Upper lobe of right lung (tissue), 1 donor: ENCODE results near the gene LGR6. TPM values are rescaled to one million over a fixed set of nuclear protein-coding genes. Genes with fewer than 3 reads are reported as not detected.

Experiments
- ATAC-seq: fragments of 200-7000 bp; cut with Tn5 transposase; one replicate; pipeline ENCODE4 v1.9.1; 2020; ENCODE audit warnings: mild to moderate bottlenecking, moderate library complexity
- DNase-seq: peaks from one replicate; pipeline ENCODE4 v3.0.0-alpha.2; 2020
- H3K27ac ChIP-seq: fragments of 200-600 bp; one replicate; pipeline ENCODE4 v1.8.0; 2022
- H3K27me3 ChIP-seq: fragments of 200-600 bp; one replicate; pipeline ENCODE4 v1.8.0; 2022; ENCODE audit warnings: mild to moderate bottlenecking
- H3K36me3 ChIP-seq: fragments of 200-600 bp; one replicate; pipeline ENCODE4 v1.8.0; 2022
- H3K4me1 ChIP-seq: fragments of 200-600 bp; one replicate; pipeline ENCODE4 v1.8.0; 2022
- H3K4me3 ChIP-seq: fragments of 200-600 bp; one replicate; pipeline ENCODE4 v1.8.0; 2022; ENCODE audit warnings: mild to moderate bottlenecking
- H3K9me3 ChIP-seq: fragments of 200-600 bp; one replicate; pipeline ENCODE4 v1.8.0; 2022
- intact Hi-C: fragments of 100-400 bp; cut with DNase I; formaldehyde crosslinking; loops from one replicate; pipeline ENCODE4 v1.11.0; 2022
- total RNA-seq: library from RNA; stranded (reverse); fragmentation: NEBNext Ultra II Directional; extraction: Animal tissue kit (Norgen Biotek cat#: 25700); gene quantifications from one replicate; pipeline ENCODE4 v1.2.1, GENCODE V29; 2021
- TF ChIP-seq, protein P1 (sequence below): fragments of 200-600 bp; IDR thresholded peaks from one replicate; pipeline ENCODE4 v1.8.0; 2022; ENCODE audit warnings: antibody characterized with exemption
- donor health status: DM: no; HTN: yes; CAD: no; lungs with severe emphysema.

Gene LGR6
- total RNA-seq, 1 donor from 2014 or later, result 1.8 TPM

DNA sequence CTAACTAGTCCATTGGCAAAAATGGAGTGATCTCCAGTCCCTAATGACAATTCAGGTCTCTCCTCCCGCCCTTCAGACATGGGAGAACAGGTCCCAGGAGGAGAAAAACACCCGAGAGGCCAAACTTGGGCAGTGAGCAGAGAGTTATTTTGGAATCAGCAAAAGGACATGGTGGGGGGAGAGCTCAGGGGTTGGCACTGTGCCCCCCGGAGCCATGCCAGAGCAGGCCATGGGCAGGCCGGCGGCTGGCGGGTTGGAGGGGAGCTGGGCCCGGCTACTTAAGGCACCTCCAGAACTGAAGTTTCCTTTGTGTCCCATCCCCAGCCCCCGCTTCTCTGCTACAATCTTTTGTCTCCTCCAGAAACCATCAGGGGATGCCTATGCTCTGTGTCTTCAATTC, 7.1 kb downstream of the LGR6 start:
- H3K4me1 ChIP-seq, result no peaks in the 10 kb centered on the region
- no peak for ATAC-seq
- no peaks in the 10 kb centered on the region for H3K9me3 ChIP-seq
- no peak for DNase-seq
- H3K27ac ChIP-seq, result no peak overlapping the region
- no peak overlapping the region for H3K4me3 ChIP-seq
- intact Hi-C loops, result no loop called here
- no peaks in the 10 kb centered on the region for H3K36me3 ChIP-seq
- TF ChIP-seq, protein P1, sequence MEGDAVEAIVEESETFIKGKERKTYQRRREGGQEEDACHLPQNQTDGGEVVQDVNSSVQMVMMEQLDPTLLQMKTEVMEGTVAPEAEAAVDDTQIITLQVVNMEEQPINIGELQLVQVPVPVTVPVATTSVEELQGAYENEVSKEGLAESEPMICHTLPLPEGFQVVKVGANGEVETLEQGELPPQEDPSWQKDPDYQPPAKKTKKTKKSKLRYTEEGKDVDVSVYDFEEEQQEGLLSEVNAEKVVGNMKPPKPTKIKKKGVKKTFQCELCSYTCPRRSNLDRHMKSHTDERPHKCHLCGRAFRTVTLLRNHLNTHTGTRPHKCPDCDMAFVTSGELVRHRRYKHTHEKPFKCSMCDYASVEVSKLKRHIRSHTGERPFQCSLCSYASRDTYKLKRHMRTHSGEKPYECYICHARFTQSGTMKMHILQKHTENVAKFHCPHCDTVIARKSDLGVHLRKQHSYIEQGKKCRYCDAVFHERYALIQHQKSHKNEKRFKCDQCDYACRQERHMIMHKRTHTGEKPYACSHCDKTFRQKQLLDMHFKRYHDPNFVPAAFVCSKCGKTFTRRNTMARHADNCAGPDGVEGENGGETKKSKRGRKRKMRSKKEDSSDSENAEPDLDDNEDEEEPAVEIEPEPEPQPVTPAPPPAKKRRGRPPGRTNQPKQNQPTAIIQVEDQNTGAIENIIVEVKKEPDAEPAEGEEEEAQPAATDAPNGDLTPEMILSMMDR, result no peak
- no peaks in the 10 kb centered on the region for H3K27me3 ChIP-seq

DNA sequence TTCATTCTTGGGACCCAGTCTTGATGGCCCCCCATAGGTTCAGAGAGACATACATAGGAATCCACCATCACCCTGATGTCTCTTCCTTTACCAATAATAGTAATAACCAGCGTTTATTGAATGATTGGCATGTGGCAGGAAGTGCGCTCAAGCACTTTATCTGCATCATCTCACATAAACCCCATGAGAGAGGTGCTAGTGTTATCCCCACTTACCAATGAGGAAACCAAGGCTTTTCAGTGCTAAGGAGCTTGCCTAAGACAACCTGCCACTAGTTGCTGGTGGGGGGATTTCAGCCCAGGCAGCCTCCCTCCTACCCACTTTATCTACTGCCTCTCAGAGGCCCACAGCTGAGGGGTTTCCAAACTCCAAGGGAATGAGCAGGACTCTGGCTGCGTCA, 7.7 kb downstream of the LGR6 start:
- intact Hi-C loops, result no loop called here
- TF ChIP-seq, protein P1, result no peak
- H3K9me3 ChIP-seq, result no peaks in the 10 kb centered on the region
- DNase-seq (no peak), ATAC-seq (no peak)
- no peaks in the 10 kb centered on the region for H3K4me1 ChIP-seq
- H3K4me3 ChIP-seq, result no peak overlapping the region
- H3K36me3 ChIP-seq, result no peaks in the 10 kb centered on the region
- no peak overlapping the region for H3K27ac ChIP-seq
- no peaks in the 10 kb centered on the region for H3K27me3 ChIP-seq

DNA sequence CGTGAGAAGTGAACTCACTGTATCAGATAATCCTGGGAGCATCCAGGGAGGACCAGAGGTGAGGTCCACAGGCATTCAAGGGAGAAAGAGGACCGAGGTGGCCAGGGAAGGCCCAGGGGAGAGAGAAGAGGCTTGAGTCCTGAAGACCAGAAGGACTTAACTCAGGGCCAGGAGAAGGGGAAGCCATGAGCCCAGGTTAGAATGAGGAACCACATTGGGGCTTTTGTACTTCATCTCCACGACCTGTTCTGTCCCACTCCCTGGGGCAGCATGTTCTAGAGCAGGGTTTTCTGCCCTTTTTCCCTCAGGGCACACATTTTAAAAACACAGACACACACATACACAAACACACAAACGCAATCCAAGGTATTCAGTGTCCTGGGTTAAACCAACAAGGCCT, 8.4 kb downstream of the LGR6 start:
- Histone ChIP-seq H3K27ac (no peak overlapping the region), H3K4me3 (no peak overlapping the region), H3K27me3 (no peaks in the 10 kb centered on the region), H3K4me1 (no peaks in the 10 kb centered on the region), H3K36me3 (no peaks in the 10 kb centered on the region), H3K9me3 (no peaks in the 10 kb centered on the region)
- intact Hi-C loops, result no loop called here
- no peak for DNase-seq
- no peak for ATAC-seq
- TF ChIP-seq, protein P1, result no peak

DNA sequence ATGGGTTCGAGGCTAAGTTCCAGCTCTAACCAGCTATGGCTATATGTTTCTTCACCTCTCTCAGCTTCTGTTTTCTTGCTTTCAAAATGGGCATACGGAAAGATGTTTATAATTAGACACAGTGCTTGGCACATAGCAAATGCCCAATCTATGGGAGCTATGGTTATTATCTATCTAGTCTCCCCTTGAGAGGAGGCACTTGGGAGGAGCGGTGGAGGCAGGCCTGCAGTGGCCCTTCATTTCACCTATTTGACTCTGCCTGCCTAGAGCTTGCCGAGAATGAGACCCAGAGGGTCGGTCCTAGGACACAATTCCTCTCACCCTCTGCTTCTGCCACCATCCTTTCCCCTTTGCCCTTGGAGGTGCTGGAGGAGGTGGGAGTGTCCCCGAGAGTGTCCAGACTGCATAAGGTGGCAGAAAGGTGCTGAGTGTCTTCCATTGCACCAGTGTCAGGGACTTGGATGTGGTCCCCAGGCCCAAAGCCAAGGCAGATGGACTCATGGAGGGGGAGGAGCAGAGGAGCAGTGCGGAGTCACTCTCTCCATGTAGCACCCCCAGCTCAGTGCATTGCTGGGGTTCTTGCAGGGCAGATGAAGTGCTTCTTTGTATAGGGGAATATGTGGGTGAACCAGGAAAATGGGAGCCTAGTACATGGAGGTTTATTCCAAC, 9.0 kb downstream of the LGR6 start:
- no peaks in the 10 kb centered on the region for H3K27me3 ChIP-seq
- no peak overlapping the region for H3K27ac ChIP-seq
- DNase-seq (no peak), ATAC-seq (no peak)
- TF ChIP-seq, protein P1, result no peak
- H3K9me3 ChIP-seq, result no peaks in the 10 kb centered on the region
- intact Hi-C loops, result no loop called here
- no peak overlapping the region for H3K4me3 ChIP-seq
- H3K4me1 ChIP-seq, result no peaks in the 10 kb centered on the region
- no peaks in the 10 kb centered on the region for H3K36me3 ChIP-seq

DNA sequence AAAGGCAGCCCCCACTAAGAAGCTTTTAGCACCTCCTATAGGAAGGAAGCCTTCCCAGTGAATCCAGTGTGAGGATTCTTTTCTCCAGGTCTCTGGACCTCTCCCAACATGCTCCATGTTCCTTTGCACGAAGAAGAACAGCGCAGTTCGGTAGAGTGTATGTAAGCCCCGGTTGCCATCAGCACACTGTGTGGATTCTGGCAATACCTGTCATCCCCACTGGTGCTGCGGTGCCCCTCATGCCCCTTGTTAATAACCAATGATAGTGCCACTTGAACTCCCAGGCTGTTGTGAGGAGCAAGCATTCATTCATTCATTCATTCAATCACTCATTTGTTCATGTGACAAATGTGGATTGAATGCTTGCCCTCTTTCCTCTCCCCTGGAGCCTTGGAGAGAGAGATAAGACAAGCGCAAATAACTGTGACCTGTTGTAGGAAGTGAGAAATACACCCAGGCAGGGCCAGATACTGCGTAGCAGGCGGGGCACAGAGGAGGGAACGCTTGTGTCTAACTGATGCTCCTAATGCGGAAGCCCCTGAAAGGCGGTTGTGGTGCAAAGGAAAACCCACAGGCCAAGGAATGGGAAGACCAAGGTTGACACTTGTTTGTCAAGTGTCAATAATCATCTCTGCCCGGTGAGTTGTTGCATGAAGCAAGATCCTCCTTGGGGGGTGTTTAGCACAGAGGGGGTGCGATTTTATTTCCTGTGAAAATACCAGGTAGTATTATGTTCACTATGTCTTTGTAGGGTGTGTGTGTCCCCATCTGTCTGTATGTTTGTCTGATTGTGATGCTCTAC, 9.8 kb downstream of the LGR6 start:
- no peak overlapping the region for H3K4me3 ChIP-seq
- DNase-seq (no peak), ATAC-seq (no peak)
- TF ChIP-seq, protein P1, result no peak
- H3K4me1 ChIP-seq, result no peaks in the 10 kb centered on the region
- no peak overlapping the region for H3K27ac ChIP-seq
- intact Hi-C loops, result no loop called here
- H3K36me3 ChIP-seq, result no peaks in the 10 kb centered on the region
- H3K27me3 ChIP-seq, result no peaks in the 10 kb centered on the region
- H3K9me3 ChIP-seq, result no peaks in the 10 kb centered on the region
